Vagina (tissue), 2 donors: ENCODE measurements around the gene HSD17B2.

ENCODE experiments used
- CTCF ChIP-seq, 3 experiments: fragments of 450-650 bp in 2 of 3; fragments of 200-600 bp in 1 of 3; sonication (generic) in 1 of 3; IDR thresholded peaks; one replicate each; pipeline ENCODE4 v1.5.1; 2017 to 2019; ENCODE audit warnings: antibody characterized with exemption in 3 of 3, mild to moderate bottlenecking in 2 of 3, moderate library complexity in 2 of 3
- POLR2A ChIP-seq, 2 donors: fragments of 450-650 bp; IDR thresholded peaks; one replicate each; pipeline ENCODE4 v1.6.1; 2017; ENCODE audit warnings: antibody characterized with exemption in 2 of 2, mild to moderate bottlenecking in 2 of 2, moderate library complexity in 2 of 2
- POLR2AphosphoS5 ChIP-seq, 2 donors: sonication (generic); formaldehyde crosslinking; IDR thresholded peaks; one replicate each; pipeline ENCODE4 v1.9.0; 2017; ENCODE audit warnings: antibody characterized with exemption in 2 of 2, mild to moderate bottlenecking in 2 of 2, low read depth in 1 of 2; ENCODE audit not compliant: insufficient read depth in 1 of 2

- no peak for TF ChIP-seq POLR2AphosphoS5 (IDR thresholded peaks at IDR 0.05; ENCODE audit: insufficient read depth in 1 of 2, low read depth in 1 of 2)
- no peak for TF ChIP-seq CTCF (IDR thresholded peaks at IDR 0.05)
- TF ChIP-seq POLR2A (IDR thresholded peaks at IDR 0.05): no peak
Measured at GRCh38 chr16:82067042-82067803, 32.2 kb downstream of the HSD17B2 start.
